ENCODE measurements around the gene URB1.
"Not testable (repeated sequence)": the region's sequence is repeated elsewhere in the genome, so short reads cannot be mapped to it uniquely, and the experiment has no call there.

The URB1 gene

DNA sequence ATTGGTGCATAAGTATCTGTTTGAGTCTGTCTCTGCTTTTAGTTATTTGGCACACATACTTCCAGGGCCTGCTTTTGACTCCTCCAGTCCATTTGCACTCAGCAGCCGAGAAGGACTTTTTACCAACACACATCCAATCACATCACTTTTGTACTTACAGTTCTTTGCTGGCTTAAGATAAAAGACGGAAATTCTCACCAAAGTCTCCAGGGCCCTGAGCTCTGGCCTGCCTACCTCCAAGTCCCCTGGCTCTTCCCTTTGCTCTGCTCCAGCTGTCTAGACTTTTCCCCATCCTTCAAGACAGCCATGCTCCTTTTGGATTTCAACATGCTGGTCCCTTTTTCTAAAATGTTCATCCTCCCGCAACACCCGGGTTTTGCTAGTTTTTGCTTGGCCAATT is 17.5 kb upstream of the URB1 start:
- TF ChIP-seq, protein P1, sequence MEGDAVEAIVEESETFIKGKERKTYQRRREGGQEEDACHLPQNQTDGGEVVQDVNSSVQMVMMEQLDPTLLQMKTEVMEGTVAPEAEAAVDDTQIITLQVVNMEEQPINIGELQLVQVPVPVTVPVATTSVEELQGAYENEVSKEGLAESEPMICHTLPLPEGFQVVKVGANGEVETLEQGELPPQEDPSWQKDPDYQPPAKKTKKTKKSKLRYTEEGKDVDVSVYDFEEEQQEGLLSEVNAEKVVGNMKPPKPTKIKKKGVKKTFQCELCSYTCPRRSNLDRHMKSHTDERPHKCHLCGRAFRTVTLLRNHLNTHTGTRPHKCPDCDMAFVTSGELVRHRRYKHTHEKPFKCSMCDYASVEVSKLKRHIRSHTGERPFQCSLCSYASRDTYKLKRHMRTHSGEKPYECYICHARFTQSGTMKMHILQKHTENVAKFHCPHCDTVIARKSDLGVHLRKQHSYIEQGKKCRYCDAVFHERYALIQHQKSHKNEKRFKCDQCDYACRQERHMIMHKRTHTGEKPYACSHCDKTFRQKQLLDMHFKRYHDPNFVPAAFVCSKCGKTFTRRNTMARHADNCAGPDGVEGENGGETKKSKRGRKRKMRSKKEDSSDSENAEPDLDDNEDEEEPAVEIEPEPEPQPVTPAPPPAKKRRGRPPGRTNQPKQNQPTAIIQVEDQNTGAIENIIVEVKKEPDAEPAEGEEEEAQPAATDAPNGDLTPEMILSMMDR (IDR thresholded peaks at IDR 0.05; ENCODE audit: extremely low read depth, missing control alignments), result no peak
- DNase-seq (ENCODE audit: low spot score), result no peak

- no peak for DNase-seq (ENCODE audit: low spot score)
- TF ChIP-seq, protein P1 (IDR thresholded peaks at IDR 0.05; ENCODE audit: extremely low read depth, missing control alignments), result no peak
Measured at GRCh38 chr21:32406405-32406804, 13.6 kb upstream of the URB1 start.

GRCh38 chr21:32403201-32403777 is 10.5 kb upstream of the URB1 start:
- TF ChIP-seq, protein P1 (IDR thresholded peaks at IDR 0.05; ENCODE audit: extremely low read depth, missing control alignments), result peak; percentile 28
- DNase-seq (ENCODE audit: low spot score), result peak; percentile 63

GRCh38 chr21:32393677-32394001 is 827 bp upstream of the URB1 start:
- DNase-seq (ENCODE audit: low spot score), result no peak
- TF ChIP-seq, protein P1 (IDR thresholded peaks at IDR 0.05; ENCODE audit: extremely low read depth, missing control alignments), result no peak

GRCh38 chr21:32392299-32392879 is 423 bp downstream of the URB1 start:
- DNase-seq (ENCODE audit: low spot score), result no peak
- TF ChIP-seq, protein P1 (IDR thresholded peaks at IDR 0.05; ENCODE audit: extremely low read depth, missing control alignments), result no peak

DNA sequence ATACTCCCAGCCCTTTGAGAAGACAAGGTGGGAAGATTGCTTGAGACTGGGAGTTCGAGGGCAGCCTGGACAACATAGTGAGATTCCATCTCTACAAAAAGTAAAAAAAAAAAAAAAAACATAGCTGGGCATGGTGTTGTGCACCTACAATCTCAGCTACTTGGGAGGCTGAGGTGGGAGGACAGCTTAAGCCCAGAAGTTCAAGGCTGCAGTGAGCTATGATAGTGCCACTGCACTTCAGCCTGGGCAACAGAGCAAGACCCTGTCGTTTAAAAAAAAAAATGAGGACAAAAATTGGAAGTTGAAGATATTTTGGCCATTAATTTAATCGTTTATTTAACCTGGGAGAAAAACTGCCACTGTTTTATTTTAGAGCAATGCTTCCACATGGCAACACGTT is 1.1 kb downstream of the URB1 start:
- TF ChIP-seq, protein P1 (IDR thresholded peaks at IDR 0.05; ENCODE audit: extremely low read depth, missing control alignments), result no peak
- no peak for DNase-seq (ENCODE audit: low spot score)

DNA sequence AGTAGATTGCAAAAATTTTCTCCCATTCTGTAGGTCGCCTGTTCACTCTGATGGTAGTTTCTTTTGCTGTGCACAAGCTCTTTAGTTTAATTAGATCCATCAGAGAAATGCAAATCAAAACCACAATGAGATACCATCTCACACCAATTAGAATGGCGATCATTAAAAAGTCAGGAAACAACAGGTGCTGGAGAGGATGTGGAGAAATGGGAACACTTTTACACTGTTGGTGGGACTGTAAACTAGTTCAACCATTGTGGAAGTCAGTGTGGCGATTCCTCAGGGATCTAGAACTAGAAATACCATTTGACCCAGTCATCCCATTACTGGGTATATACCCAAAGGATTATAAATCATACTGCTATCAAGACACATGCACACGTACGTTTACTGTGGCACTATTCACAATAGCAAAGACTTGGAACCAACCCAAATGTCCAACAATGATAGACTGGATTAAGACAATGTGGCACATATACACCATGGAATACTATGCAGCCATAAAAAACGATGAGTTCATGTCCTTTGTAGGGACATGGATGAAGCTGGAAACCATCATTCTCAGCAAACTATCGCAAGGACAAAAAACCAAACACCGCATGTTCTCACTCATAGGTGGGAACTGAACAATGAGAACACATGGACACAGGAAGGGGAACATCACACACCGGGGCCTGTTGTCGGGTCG is 2.1 kb downstream of the URB1 start:
- not testable (repeated sequence) for DNase-seq (ENCODE audit: low spot score)
